Measurements from ENCODE around the gene FYN. TPM values are rescaled to one million over a fixed set of nuclear protein-coding genes. Genes with fewer than 3 reads are reported as not detected.

FYN gene
- total RNA-seq, 1 donor from 2014 or later = 130 TPM

GRCh38 chr6:111782192-111782809, 91.0 kb downstream of the FYN start:
- H3K27ac ChIP-seq = no peak overlapping the region
- no peak for TF ChIP-seq POLR2AphosphoS5 (IDR thresholded peaks at IDR 0.05; ENCODE audit: insufficient read depth in 1 of 2, low read depth in 1 of 2)
- TF ChIP-seq POLR2A (IDR thresholded peaks at IDR 0.05) = no peak
- TF ChIP-seq CTCF (IDR thresholded peaks at IDR 0.05) = no peak

GRCh38 chr6:111781041-111781708, 92.1 kb downstream of the FYN start:
- Histone ChIP-seq H3K27ac (no peak overlapping the region), H3K36me3 (no peaks in the 10 kb centered on the region), H3K4me1 (peaks cover 64% of the 10 kb centered on the region), H3K9me3 (no peaks in the 10 kb centered on the region), H3K4me3 (no peak overlapping the region), H3K27me3 (no peaks in the 10 kb centered on the region)
- TF ChIP-seq CTCF (IDR thresholded peaks at IDR 0.05) (no peak), POLR2A (IDR thresholded peaks at IDR 0.05) (no peak), POLR2AphosphoS5 (IDR thresholded peaks at IDR 0.05; ENCODE audit: insufficient read depth in 1 of 2, low read depth in 1 of 2) (no peak)
- intact Hi-C loops (cut with DNase I) = no loop called here
- no peak for DNase-seq (ENCODE audit: extremely low spot score in 2 of 2)

More at GRCh38 chr6:111782192-111782809, 91.0 kb downstream of the FYN start:
- no peak for DNase-seq (ENCODE audit: extremely low spot score in 2 of 2)
- Histone ChIP-seq H3K27me3 (no peaks in the 10 kb centered on the region), H3K9me3 (no peaks in the 10 kb centered on the region), H3K4me3 (no peak overlapping the region), H3K4me1 (peaks cover 53% of the 10 kb centered on the region), H3K36me3 (no peaks in the 10 kb centered on the region)
- intact Hi-C loops (cut with DNase I) = no loop called here

GRCh38 chr6:111780393-111780792, 92.9 kb downstream of the FYN start:
- no peak overlapping the region for H3K4me3 ChIP-seq
- no peak for DNase-seq (ENCODE audit: extremely low spot score in 2 of 2)
- peaks cover 70% of the 10 kb centered on the region for H3K4me1 ChIP-seq
- intact Hi-C loops (cut with DNase I) = no loop called here
- H3K27ac ChIP-seq = no peak overlapping the region
- no peaks in the 10 kb centered on the region for H3K9me3 ChIP-seq
- no peaks in the 10 kb centered on the region for H3K27me3 ChIP-seq
- no peak for TF ChIP-seq CTCF (IDR thresholded peaks at IDR 0.05)
- TF ChIP-seq POLR2A (IDR thresholded peaks at IDR 0.05) = no peak
- TF ChIP-seq POLR2AphosphoS5 (IDR thresholded peaks at IDR 0.05; ENCODE audit: insufficient read depth in 1 of 2, low read depth in 1 of 2) = no peak
- no peaks in the 10 kb centered on the region for H3K36me3 ChIP-seq

GRCh38 chr6:111779660-111780059, 93.6 kb downstream of the FYN start:
- peaks cover 70% of the 10 kb centered on the region for H3K4me1 ChIP-seq
- TF ChIP-seq CTCF (IDR thresholded peaks at IDR 0.05) = no peak
- no peak for TF ChIP-seq POLR2A (IDR thresholded peaks at IDR 0.05)
- no peak for TF ChIP-seq POLR2AphosphoS5 (IDR thresholded peaks at IDR 0.05; ENCODE audit: insufficient read depth in 1 of 2, low read depth in 1 of 2)
- intact Hi-C loops (cut with DNase I) = no loop called here
- no peaks in the 10 kb centered on the region for H3K9me3 ChIP-seq
- H3K4me3 ChIP-seq = no peak overlapping the region
- H3K27me3 ChIP-seq = no peaks in the 10 kb centered on the region
- H3K27ac ChIP-seq = no peak overlapping the region
- no peaks in the 10 kb centered on the region for H3K36me3 ChIP-seq
- DNase-seq (ENCODE audit: extremely low spot score in 2 of 2) = no peak

- no peak overlapping the region for H3K27ac ChIP-seq
- no peaks in the 10 kb centered on the region for H3K9me3 ChIP-seq
- no peak for DNase-seq (ENCODE audit: extremely low spot score in 2 of 2)
- no peaks in the 10 kb centered on the region for H3K36me3 ChIP-seq
- intact Hi-C loops (cut with DNase I) = no loop called here
- H3K4me1 ChIP-seq = peaks cover 70% of the 10 kb centered on the region
- H3K4me3 ChIP-seq = no peak overlapping the region
- TF ChIP-seq POLR2A (IDR thresholded peaks at IDR 0.05) = no peak
- H3K27me3 ChIP-seq = no peaks in the 10 kb centered on the region
Observed at GRCh38 chr6:111779031-111779430, 94.2 kb downstream of the FYN start.

Measured in vagina (tissue), 2 donors.